HepG2 (cell line): ENCODE data around the gene GCH1. TPM values are rescaled to one million over a fixed set of nuclear protein-coding genes. Genes with fewer than 3 reads are reported as not detected.
A peak's percentile ranks its signal among the peaks of the same experiment; 100 is the strongest.
"Not testable (repeated sequence)": the region's sequence is repeated elsewhere in the genome, so short reads cannot be mapped to it uniquely, and the experiment has no call there.

Experiments used
- ATAC-seq: fragments of 200-7000 bp; cut with Tn5 transposase; 3 replicates; pipeline ENCODE4 v1.9.1; 2020; ENCODE audit warnings: mild to moderate bottlenecking, moderate library complexity
- BruUV-seq: library from RNA; stranded (reverse); fragments of 400-500 nt; replicated peaks from 2 replicates; lab custom pipeline; 2021; lab: Mats Ljungman, UMichigan
- CTCF ChIA-PET: fragments of 300-600 bp; formaldehyde crosslinking; extraction: SDS; loops from one replicate; lab custom pipeline; 2021; ENCODE audit warnings: low total read pairs, inconsistent platforms, low intra/inter-chr PET ratio; lab: Yijun Ruan, JAX
- POLR2A ChIA-PET: fragments of 350-600 bp; sonication (Branson Sonifier 250); formaldehyde crosslinking; loops from one replicate; lab custom pipeline; 2020; ENCODE audit warnings: antibody characterized with exemption, inconsistent platforms; lab: Yijun Ruan, JAX
- DNase-seq: peaks from one replicate; pipeline ENCODE4 v3.0.0-alpha.2; 2015; ENCODE audit warnings: low spot score
- FAIRE-seq: peaks from 3 replicates; lab custom pipeline; 2011; peaks lifted over from hg19 to GRCh38; lab: Jason Lieb, UNC
- H2AFZ ChIP-seq: one replicate; pipeline ENCODE4 v1.6.1; 2011; ENCODE audit warnings: low read length, inconsistent platforms
- H3K27ac ChIP-seq: fragments of 300-600 bp; 3 replicates; pipeline ENCODE4 v1.8.0; 2011; ENCODE audit warnings: mixed run types, mild to moderate bottlenecking, mixed read lengths, low read length, inconsistent platforms; ENCODE audit not compliant: insufficient read depth; ENCODE audit errors: extremely low read length
- H3K27me3 ChIP-seq, 2 experiments: fragments of 200-600 bp in 1 of 2; 2 replicates in 1 of 2; 3 replicates in 1 of 2; pipeline versions ENCODE4 v1.6.0 to v1.8.0; 2011; ENCODE audit warnings: low read length in 2 of 2, mild to moderate bottlenecking in 2 of 2, moderate library complexity in 2 of 2, inconsistent platforms in 1 of 2; ENCODE audit not compliant: insufficient read depth in 2 of 2, control insufficient read depth in 1 of 2
- H3K36me3 ChIP-seq, 2 experiments: fragments of 200-600 bp in 1 of 2; replicated peaks in 1 of 2; 2 replicates in 1 of 2; 3 replicates in 1 of 2; pipeline versions ENCODE4 v1.5.1 to v1.8.0; 2011; ENCODE audit warnings: low read length in 2 of 2, inconsistent platforms in 1 of 2; ENCODE audit not compliant: insufficient read depth in 2 of 2, control insufficient read depth in 1 of 2
- H3K4me1 ChIP-seq: 2 replicates; pipeline ENCODE4 v1.5.1; 2012; ENCODE audit warnings: low read length, inconsistent platforms; ENCODE audit not compliant: insufficient read depth
- H3K4me2 ChIP-seq: 2 replicates; pipeline ENCODE4 v1.6.0; 2011; ENCODE audit warnings: low read depth, low read length, inconsistent platforms
- H3K4me3 ChIP-seq, 3 experiments: fragments of 200-600 bp in 1 of 3; sonication (generic), shearing (Covaris generic) in 1 of 3; replicated peaks in 1 of 3; 2 replicates each; pipeline ENCODE4 v1.5.1; 2011 to 2016; ENCODE audit warnings: low read length in 3 of 3, inconsistent platforms in 2 of 3, low read depth in 2 of 3, mild to moderate bottlenecking in 2 of 3, control low read depth in 1 of 3, mixed read lengths in 1 of 3; ENCODE audit not compliant: insufficient read depth in 1 of 3
- H3K79me2 ChIP-seq: one replicate; pipeline ENCODE4 v1.6.1; 2011; ENCODE audit warnings: low read length, inconsistent platforms; ENCODE audit not compliant: insufficient read depth
- H3K9ac ChIP-seq: 2 replicates; pipeline ENCODE4 v1.6.0; 2011; ENCODE audit warnings: mild to moderate bottlenecking, low read depth, low read length, inconsistent platforms; ENCODE audit not compliant: insufficient read depth
- H3K9me3 ChIP-seq: 2 replicates; pipeline ENCODE4 v1.5.1; 2012; ENCODE audit warnings: mild to moderate bottlenecking, low read length
- H4K20me1 ChIP-seq: 2 replicates; pipeline ENCODE4 v1.6.0; 2011; ENCODE audit warnings: inconsistent platforms, mild to moderate bottlenecking, low read length, moderate library complexity; ENCODE audit not compliant: insufficient read depth
- CEBPB ChIP-seq: IDR thresholded peaks from 2 replicates; pipeline ENCODE4 v1.6.1; 2011; ENCODE audit warnings: low read depth, low read length, improper control_type of control experiment, borderline replicate concordance
- CEBPG ChIP-seq: IDR thresholded peaks from 2 replicates; pipeline ENCODE4 v1.6.1; 2016
- ZBTB44 ChIP-seq: sonication (generic); formaldehyde crosslinking; IDR thresholded peaks from 2 replicates; pipeline ENCODE4 v1.4.0; 2020; ENCODE audit warnings: missing genetic modification reagents
- WGBS: methylation state at CpG from one replicate; pipeline ENCODE4 v1.1.6; 2017; ENCODE audit warnings: low lambda C conversion rate; 5-methylcytosine and 5-hydroxymethylcytosine counted together
- in situ Hi-C: cut with HindIII; loops from 2 replicates; pipeline ENCODE4 v1.10.0; 2017; ENCODE audit warnings: low pct_unique_long_range_greater_than_20kb; ENCODE audit not compliant: extremely low pct_ligation_motif_present
- intact Hi-C: fragments of 100-400 bp; cut with micrococcal nuclease; formaldehyde crosslinking; loops from one replicate; pipeline ENCODE4 v1.10.0; 2022; ENCODE audit not compliant: unreplicated experiment
- polyA plus RNA-seq, 8 experiments: library from polyadenylated mRNA; depleted of rRNA in 3 of 8; stranded (reverse) in 7 of 8; unstranded in 1 of 8; fragments of >200 nt; fragmentation: Illumina TruSeq in 4 of 8; extraction: Trizol in 4 of 8; gene quantifications; 2 replicates each; pipeline versions ENCODE4 v1.2.1 to v1.2.3, GENCODE V29; 2011 to 2016; ENCODE audit warnings: low read depth in 4 of 8, missing spikeins in 1 of 8, mixed read lengths in 1 of 8; ENCODE audit not compliant: insufficient read depth in 1 of 8
- total RNA-seq, 5 experiments: library from RNA; depleted of rRNA; stranded (reverse); fragments of >200 nt; fragmentation: Illumina TruSeq; extraction: Trizol; gene quantifications; 2 replicates each; pipeline ENCODE4 v1.2.3, GENCODE V29; 2016; ENCODE audit warnings: low read depth in 1 of 5

The GCH1 gene
- total and polyA plus RNA-seq, 2 of the 13 experiments (the other 11 are each of a cell fraction or from before 2014, with no cell fraction given): 15.0 to 25.2 TPM

GRCh38 chr14:54909817-54910558, 7.4 kb upstream of the GCH1 start:
- Histone ChIP-seq H2AFZ (no peak overlapping the region), H3K79me2 (no peaks in the 10 kb centered on the region), H3K4me1 (no peaks in the 10 kb centered on the region), H4K20me1 (no peaks in the 10 kb centered on the region), H3K9me3 (no peaks in the 10 kb centered on the region), H3K4me2 (no peak overlapping the region), H3K27me3 (no peaks in the 10 kb centered on the region), H3K9ac (no peak overlapping the region), H3K4me3 (no peak overlapping the region), H3K27ac (no peak overlapping the region), H3K36me3 (no peaks in the 10 kb centered on the region)
- no peak; the same call in 2 of the 3 replicates for ATAC-seq
- CTCF ChIA-PET: no interaction called here
- TF ChIP-seq CEBPG (CRISPR knock-in tag) (peak; percentile 51; the same call in 1 of the 2 replicates), ZBTB44 (CRISPR knock-in tag) (no peak), CEBPB (peak; percentile 80)
- WGBS: 56% methylated on average over 5 of the region's 5 CpGs
- no peak for DNase-seq
- no TSS peak for BruUV-seq
- intact Hi-C loops: loop anchor here (10.0 kb wide), 2 partner anchors 65 to 345 kb away; partner anchors contain the start of gene SAMD4A
- POLR2A ChIA-PET: interaction anchor here (1.2 kb wide), 1 partner anchor 8 kb away, joined by 3 read pairs; no protein-coding TSS in a partner anchor
- no peak for FAIRE-seq
- in situ Hi-C loops: no loop called here

GRCh38 chr14:54908973-54909372, 6.3 kb upstream of the GCH1 start:
- H3K27me3 ChIP-seq, H3K9ac ChIP-seq, H3K27ac ChIP-seq, BruUV-seq, DNase-seq, H3K4me3 ChIP-seq, CTCF ChIA-PET, H2AFZ ChIP-seq, in situ Hi-C loops, ATAC-seq, H3K9me3 ChIP-seq, H3K4me2 ChIP-seq, H3K36me3 ChIP-seq, POLR2A ChIA-PET, H3K79me2 ChIP-seq, H4K20me1 ChIP-seq, H3K4me1 ChIP-seq, FAIRE-seq: not testable (repeated sequence)
- intact Hi-C loops: loop anchor here (10.0 kb wide), 2 partner anchors 66 to 344 kb away; partner anchors contain the start of gene SAMD4A
- 83% methylated on average over 4 of the region's 4 CpGs for WGBS
